Head of caudate nucleus (tissue), 42 donors: ENCODE measurements around the gene TPSG1.
"Not testable (repeated sequence)": the region's sequence is repeated elsewhere in the genome, so short reads cannot be mapped to it uniquely, and the experiment has no call there.

Experiments
- DNase-seq, 42 donors: peaks; one replicate each; pipeline versions ENCODE4 v3.0.0 to v3.0.0-alpha.2; 2020 to 2021; ENCODE audit warnings: mixed read lengths in 7 of 42
- intact Hi-C: fragments of 100-400 bp; cut with DNase I; formaldehyde crosslinking; loops from one replicate; pipeline ENCODE4 v1.15.0; 2022

Gene TPSG1

DNA sequence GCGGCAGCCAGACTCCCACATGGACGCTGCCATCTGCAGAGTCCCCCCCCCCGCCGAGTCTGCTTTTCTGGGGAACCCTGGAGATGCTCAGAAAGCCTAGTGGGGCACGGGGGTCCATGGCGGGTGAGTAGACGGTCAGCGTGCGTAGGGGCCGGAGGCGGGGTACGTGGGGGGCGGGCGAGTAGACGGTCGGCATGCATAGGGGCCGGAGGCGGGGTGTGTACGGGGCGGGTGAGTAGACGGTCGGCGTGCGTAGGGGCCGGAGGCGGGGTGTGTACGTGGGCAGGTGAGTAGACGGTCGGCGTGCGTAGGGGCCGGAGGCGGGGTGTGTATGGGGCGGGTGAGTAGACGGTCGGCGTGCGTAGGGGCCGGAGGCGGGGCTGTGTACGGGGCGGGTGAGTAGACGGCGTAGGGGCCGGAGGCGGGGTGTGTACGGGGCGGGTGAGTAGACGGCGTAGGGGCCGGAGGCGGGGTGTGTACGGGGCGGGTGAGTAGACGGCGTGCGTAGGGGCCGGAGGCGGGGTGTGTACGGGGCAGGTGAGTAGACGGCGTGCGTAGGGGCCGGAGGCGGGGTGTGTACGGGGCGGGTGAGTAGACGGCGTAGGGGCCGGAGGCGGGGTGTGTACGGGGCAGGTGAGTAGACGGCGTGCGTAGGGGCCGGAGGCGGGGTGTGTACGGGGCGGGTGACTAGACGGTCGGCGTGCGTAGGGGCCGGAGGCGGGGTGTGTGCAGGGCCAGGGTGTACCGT lies 39.4 kb downstream of the TPSG1 start:
- intact Hi-C loops, DNase-seq: not testable (repeated sequence)

DNA sequence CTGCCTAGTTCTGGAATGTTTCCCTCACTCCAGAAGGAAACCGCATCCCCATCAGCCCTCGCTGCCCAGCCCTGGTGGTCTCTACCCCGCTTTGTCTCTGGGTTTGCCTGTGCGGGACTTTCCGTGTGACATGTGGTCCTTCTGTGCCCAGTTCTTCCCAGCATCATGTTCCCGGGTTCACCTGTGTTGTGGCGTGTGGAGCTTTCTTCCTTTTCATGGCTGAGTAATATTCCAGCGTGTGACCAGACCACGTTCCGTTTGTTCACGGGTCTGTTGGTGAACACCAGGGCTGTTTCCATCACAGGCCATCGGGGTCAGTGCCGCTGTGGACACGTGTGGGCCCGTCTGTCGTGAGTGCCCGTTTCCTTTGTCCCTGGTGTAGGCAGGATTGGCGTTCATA lies 40.1 kb downstream of the TPSG1 start:
- intact Hi-C loops = no loop called here
- no peak for DNase-seq

- DNase-seq = no peak
- intact Hi-C loops = no loop called here
Measured at GRCh38 chr16:1184156-1184868, 40.8 kb downstream of the TPSG1 start.

- intact Hi-C loops = no loop called here
- peak; percentile 30 to 89 (median 70) for DNase-seq
Measured at GRCh38 chr16:1182950-1183907, 41.8 kb downstream of the TPSG1 start.

GRCh38 chr16:1182316-1182671 lies 42.8 kb downstream of the TPSG1 start:
- DNase-seq = peak in 5 of 42 donors; percentile 14 to 71 (median 43)
- intact Hi-C loops = no loop called here

GRCh38 chr16:1181404-1182315 lies 43.4 kb downstream of the TPSG1 start:
- DNase-seq = peak in 1 of 42 donors; percentile 52
- intact Hi-C loops = no loop called here

DNA sequence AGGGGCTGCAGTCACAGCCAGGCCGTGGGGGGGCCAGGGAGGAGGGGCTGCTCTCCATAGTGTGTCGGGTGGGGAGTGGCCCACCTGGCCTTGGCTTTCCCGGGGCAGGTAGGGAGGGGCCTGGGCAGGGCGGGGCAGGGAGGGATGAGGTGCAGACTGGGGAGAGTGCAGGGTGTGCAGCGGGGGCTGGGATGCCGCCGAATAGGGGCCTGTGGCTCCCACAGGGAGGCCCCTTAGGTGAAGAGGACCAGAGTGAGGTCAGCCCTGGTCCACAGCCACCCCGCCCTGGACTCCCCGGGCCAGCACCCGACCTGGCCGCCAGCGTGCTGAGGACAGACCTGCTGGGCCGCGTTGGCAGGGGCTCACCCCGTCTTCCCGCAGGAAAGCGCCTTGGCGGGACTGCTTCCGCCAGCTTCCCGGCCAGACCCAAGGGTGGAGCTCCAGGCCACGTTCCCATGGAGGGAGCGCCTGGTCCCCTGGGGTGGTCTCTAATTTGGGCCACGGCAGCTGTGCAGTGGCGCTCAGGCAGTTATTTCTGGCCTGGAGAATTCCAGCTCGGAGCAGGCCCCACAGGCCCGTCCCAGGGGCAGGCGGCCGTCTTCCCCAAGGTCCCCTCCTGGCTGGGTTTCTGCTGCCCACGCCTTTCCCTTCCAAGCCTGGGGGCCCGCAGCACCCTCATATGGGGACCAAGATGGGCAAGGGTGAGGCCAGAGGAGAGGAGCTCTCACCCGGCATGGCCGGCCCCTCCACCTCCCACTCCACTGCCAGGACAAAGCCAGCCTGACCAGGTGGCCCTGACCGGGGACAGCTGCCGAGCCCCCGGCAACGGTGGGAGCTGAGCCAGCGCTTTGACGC lies 44.3 kb downstream of the TPSG1 start:
- intact Hi-C loops = no loop called here

GRCh38 chr16:1178295-1178910 lies 46.7 kb downstream of the TPSG1 start:
- no peak for DNase-seq
- intact Hi-C loops = no loop called here

More for the DNA sequence above, 44.3 kb downstream of the TPSG1 start:
- DNase-seq = no peak

DNA sequence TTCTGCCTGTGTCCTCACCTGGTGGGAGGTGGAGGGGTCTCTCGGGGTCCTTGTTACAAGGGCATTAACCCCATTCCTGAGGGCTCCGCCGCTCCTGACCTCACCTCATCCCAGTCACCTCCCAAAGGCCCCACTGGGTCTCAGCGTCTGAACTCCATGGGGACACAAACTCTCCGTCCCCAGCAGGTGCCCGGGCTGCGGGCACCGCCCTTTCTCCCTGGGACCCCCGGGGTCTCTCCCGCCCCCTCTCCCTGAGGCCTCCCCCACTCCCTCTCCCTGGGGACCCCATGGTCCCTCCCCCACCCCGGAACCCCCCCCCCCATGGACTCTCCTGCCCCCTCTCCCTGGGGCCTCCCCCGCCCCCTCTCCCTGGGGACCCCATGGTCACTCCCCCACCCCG lies 47.3 kb downstream of the TPSG1 start:
- no peak for DNase-seq
- intact Hi-C loops = no loop called here

GRCh38 chr16:1177053-1177452 lies 48.0 kb downstream of the TPSG1 start:
- intact Hi-C loops = no loop called here
- no peak for DNase-seq

DNA sequence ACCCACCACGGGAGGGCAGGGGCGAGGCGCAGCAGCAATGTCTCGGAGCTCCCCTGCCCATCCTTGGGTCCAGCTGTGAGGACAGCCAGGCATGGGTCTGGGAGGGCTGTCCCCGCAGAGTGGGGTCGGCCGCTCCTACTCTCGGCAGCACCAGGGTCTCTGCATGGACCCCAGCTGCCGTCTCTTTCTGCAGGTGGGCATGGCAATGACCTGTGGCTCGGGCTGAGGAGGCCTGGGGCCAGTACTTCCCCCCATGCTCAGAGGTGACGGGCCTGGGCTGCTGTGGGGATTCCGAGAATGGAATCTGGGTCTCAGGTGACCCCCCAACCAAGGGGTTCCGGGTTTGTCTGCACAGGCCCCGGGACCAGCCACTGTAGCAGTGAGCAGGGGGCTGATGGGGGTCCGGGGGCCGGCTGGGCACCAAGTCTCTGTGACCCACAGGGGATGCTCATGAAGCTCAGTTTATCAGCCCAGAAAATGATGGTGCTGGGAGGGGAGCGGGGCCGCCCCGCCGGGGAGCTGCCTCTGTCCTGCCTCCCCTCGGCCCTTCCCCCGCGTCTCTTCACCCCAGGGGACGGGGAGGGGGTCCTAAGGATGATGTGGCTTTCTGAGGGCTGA lies 48.7 kb downstream of the TPSG1 start:
- intact Hi-C loops = no loop called here
- DNase-seq = no peak

DNA sequence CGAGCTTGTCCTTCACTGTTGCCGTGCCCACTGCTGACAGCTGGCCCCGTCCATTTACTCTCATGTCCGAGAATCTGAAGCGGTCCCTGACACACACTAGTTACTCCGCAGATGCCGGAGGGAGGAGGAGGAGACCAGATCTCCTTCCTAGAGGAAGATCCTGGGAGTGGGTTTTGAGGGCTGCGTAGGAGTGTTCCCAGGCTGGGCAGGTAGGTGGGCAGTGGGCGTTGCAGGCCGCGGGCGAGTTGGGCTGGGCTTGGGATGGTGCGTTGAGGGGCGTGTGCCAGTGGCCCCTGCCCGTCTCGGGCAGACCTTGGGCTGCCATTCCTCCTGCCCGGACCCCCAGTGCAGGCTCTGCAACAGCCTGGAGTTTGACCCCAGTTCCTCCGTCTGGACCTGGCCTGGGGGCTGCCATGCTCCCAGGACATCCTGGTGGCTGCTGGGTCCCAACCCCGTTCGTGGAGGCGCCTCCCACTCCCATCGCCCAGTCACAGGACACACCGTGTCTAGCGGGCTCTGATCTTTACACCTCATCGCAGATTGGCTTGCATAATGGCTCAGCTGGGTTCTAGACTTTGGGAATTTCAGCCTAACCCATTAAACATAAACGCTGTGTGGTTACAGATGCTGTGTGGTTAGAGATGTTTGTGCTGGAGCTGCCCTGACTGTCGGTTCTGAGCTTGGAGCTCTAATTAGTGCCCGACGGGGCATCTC lies 49.3 kb downstream of the TPSG1 start:
- no peak for DNase-seq
- intact Hi-C loops = no loop called here

- no peak for DNase-seq
- intact Hi-C loops = no loop called here
Measured at GRCh38 chr16:1174477-1175357, 50.4 kb downstream of the TPSG1 start.

GRCh38 chr16:1173788-1174451 lies 51.1 kb downstream of the TPSG1 start:
- no peak for DNase-seq
- intact Hi-C loops = no loop called here

DNA sequence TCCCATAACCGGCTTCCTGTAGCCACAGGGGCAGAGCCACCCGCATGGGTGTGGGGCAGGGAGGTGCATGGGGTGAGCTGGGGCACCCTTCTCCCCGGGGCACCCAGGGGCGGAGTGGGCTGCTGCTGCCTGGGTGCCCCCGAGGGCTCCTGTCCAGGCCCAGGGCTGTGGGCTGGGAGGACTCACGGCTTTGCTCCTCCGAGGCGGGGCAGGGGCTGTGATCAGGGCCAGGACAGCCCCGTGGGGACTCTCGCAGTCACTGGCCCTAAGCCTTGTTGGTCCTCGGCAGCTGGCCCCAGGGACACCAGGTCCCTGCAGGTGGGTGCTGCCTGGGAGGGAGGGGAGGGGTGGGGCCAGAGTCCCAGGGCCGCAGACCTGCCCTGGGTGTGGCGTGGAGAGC lies 52.4 kb downstream of the TPSG1 start:
- DNase-seq = no peak
- intact Hi-C loops = no loop called here
